Ureter (tissue), 1 donor: ENCODE results near the gene INO80B. TPM values are rescaled to one million over a fixed set of nuclear protein-coding genes. Genes with fewer than 3 reads are reported as not detected.
"Not testable (repeated sequence)": the region's sequence is repeated elsewhere in the genome, so short reads cannot be mapped to it uniquely, and the experiment has no call there.

Experiments
- DNase-seq: peaks from one replicate; pipeline ENCODE4 v3.0.0-alpha.2; 2020; ENCODE audit warnings: low spot score
- total RNA-seq: library from RNA; stranded (reverse); gene quantifications from one replicate; pipeline ENCODE4 v1.2.4, GENCODE V29; 2023
- donor health status: DM: yes; HTN: yes; CAD: no.

Gene INO80B
- total RNA-seq, 1 donor from 2014 or later, result 55.9 TPM

DNA sequence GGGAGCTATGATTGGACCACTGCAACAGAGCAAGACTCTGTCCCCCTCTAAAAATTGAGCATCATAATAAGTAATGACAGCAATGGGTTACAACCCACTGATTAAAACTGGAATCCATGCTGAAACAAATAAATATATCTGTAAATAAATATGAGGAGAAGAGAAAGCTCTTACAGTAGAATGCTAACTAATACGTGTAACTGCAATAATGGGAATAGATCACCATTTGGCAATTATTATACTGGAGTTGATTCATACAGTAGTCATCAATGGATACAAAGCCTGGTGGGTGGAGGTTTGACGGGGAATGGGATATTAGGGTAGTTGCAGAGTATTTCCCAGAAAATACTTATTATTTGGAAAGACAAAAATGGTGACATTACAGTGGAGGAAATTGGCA, 6.1 kb upstream of the INO80B start:
- no peak for DNase-seq

DNA sequence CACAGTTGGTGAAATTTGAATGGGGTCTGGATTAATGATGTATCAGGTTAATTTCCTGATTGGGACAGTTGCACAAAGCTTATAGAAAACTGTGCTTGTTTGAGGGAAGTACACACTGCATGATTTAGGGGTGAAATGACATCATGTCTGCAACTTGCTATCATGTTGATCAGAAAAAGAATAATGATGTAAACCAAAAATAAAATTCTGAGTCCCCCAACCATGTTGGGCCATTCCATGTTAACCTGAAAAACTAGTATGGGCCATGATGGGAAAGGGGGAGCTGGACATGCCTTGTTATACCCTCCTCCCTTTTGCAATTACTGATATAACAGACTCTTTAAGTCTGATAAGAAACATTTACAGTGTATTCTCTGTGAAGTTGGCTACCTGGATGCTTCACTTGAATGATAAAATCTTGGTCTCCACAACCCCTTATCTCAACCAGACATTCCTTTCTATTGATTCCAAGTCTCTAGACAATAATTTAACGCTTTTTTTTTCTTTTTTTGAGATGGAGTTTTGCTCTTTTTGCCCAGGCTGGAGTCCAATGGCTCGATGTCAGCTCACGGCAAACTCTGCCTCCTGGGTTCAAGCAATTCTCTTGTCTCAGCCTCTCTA, 4.2 kb upstream of the INO80B start:
- DNase-seq, result no peak

- no peak for DNase-seq
Measured at GRCh38 chr2:74457129-74457548, 2.3 kb downstream of the INO80B start.

GRCh38 chr2:74457549-74458131, 2.8 kb downstream of the INO80B start:
- DNase-seq, result peak; percentile 77

GRCh38 chr2:74458132-74458937, 3.4 kb downstream of the INO80B start, which contains the start of gene WBP1:
WBP1 (plus strand) TSS chr2:74458438; CDS start chr2:74458603, 165 bp downstream.
- peak; percentile 100 for DNase-seq

GRCh38 chr2:74458938-74459363, 4.1 kb downstream of the INO80B start:
- no peak for DNase-seq

GRCh38 chr2:74459503-74460118, 4.7 kb downstream of the INO80B start:
- DNase-seq, result not testable (repeated sequence)

DNA sequence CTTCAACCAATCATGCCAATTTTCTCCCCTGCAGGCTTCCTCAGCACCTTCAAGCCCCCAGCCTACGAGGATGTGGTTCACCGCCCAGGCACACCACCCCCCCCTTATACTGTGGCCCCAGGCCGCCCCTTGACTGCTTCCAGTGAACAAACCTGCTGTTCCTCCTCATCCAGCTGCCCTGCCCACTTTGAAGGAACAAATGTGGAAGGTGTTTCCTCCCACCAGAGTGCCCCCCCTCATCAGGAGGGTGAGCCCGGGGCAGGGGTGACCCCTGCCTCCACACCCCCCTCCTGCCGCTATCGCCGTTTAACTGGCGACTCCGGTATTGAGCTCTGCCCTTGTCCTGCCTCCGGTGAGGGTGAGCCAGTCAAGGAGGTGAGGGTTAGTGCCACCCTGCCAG, 5.3 kb downstream of the INO80B start:
- not testable (repeated sequence) for DNase-seq

GRCh38 chr2:74461187-74462053, 6.5 kb downstream of the INO80B start:
- no peak for DNase-seq

GRCh38 chr2:74462054-74462785, 7.3 kb downstream of the INO80B start:
- no peak for DNase-seq

DNA sequence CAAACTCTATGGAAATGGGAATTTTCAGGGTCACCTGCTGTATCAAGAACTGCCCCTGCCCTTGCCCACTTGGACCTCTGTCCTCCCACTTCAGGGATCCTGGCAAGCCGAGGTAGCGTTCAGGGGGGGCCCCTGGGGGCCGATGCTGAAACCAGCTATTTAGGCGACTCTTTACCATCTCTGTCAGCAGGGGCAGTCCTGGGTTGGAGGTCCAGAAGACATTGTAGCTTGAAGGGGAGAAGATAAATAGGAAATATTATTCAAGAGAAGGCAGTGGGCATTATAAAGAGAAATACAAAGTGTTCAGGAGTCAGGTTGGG, 7.9 kb downstream of the INO80B start:
- DNase-seq, result no peak

DNA sequence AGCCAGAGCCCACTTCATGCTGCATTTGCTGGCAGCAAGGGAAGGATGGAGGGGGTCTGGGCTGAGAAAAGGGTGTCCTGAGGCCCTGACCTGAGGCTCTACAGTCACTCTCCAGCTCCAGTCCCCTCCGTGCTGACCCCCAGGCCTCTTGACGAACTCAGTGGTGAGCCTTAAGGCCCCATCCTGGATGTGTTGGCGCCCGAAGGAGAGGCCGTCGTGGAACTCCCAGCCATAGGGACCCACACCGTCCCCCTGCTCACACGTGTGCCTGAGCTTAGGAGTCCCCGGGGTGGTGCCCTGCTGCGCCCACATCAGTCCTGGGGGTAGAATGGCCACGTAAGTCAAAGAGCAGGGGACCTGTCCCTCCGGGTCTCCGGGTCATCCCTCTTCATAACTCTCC, 9.5 kb downstream of the INO80B start:
- DNase-seq, result no peak

GRCh38 chr2:74470742-74471141, 15.9 kb downstream of the INO80B start:
- not testable (repeated sequence) for DNase-seq

- DNase-seq, result no peak
Measured at GRCh38 chr2:74471332-74472065, 16.6 kb downstream of the INO80B start.

- DNase-seq, result peak; percentile 97
Measured at GRCh38 chr2:74472086-74472944, 17.4 kb downstream of the INO80B start, which contains the start of gene MRPL53. MRPL53 (minus strand) TSS chr2:74472680; CDS start chr2:74472660, 20 bp downstream.

DNA sequence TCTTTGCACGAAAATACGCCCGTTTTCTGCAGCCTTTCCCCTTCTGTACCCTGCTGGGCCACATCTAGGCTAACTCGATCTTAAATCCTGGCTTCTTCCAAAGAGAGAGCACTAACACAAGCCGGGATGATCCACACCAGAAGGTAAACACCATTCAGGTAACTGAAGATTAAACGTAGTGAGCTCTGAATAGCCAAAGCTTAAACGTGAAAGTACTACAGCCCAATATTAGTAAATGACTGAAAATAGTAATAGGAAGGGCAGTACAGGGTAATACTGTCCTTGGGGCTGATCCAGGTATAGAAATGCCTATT, 18.0 kb downstream of the INO80B start:
- DNase-seq, result no peak

DNA sequence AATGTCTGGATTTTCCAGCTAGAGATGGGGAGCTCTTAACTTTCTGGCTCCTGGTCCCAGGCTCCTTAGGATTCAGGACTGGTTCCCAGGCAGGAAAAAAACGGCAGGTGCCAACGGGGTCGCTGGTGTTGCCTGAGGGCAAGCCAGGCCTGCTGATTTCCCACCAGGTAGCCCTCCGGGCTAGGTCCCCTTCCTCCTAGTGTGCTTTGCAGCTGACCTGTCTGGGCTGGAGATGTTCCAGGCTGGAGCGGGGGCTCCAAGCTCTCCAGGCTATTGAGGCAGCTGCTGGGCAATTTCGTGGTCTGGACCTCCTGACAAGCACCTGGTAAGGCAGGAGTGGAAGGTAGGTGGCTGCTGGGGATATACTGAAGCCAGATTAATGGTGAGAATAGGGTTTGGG, 19.6 kb downstream of the INO80B start:
- no peak for DNase-seq

GRCh38 chr2:74474899-74475298, 20.0 kb downstream of the INO80B start:
- no peak for DNase-seq

GRCh38 chr2:74481431-74481830, 26.5 kb downstream of the INO80B start:
- DNase-seq, result no peak
